ENCODE results near the gene ZFYVE19. TPM values are rescaled to one million over a fixed set of nuclear protein-coding genes. Genes with fewer than 3 reads are reported as not detected.

Gene ZFYVE19
- total and polyA plus RNA-seq, 2 of the 4 experiments (the other 2 are of a cell fraction): 22.6 to 29.6 TPM

DNA sequence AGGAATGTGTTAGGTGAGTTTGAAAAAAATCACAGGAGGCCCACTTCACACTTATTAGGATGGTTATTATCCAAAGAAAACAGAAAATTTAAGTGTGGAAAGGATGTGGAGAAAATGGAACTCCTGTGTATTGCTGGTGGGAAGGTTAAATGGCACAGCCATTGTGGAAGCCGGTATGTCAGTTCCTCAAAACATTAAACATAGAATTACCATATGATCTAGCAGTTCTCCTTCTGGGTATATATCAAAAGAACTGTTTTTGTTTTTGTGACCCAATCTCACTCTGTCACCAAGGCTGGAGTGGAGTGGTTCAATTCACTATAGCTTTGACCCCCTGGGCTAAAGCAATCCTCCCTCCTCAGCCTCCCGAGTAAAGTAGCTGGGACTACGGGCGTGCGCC lies 10.4 kb upstream of the ZFYVE19 start:
- H3K9me1 ChIP-seq (ENCODE audit: insufficient read depth, low read length): 0 out of 2 replicates have a peak, but pooled peaks cover 13% of the 10 kb centered on the region
- peaks cover 36 to 58% of the 10 kb centered on the region in 2 experiments for H3K79me1 ChIP-seq (ENCODE audit: low read depth in 1 of 2, low read length in 2 of 2)
- no peak overlapping the region for H2BK20ac ChIP-seq (ENCODE audit: low read depth, low read length)
- H3K4me3 ChIP-seq (ENCODE audit: insufficient read depth, low read depth, low read length): no peak overlapping the region
- H3K9me3 ChIP-seq (ENCODE audit: control insufficient read depth, insufficient read depth, low read length): no peaks in the 10 kb centered on the region
- H2AK5ac ChIP-seq (ENCODE audit: low read depth, low read length): no peak overlapping the region
- H4K8ac ChIP-seq (ENCODE audit: low read depth in 2 of 2, low read length in 2 of 2): no peak overlapping the region
- H2BK5ac ChIP-seq (ENCODE audit: low read depth, low read length, poor library complexity, severe bottlenecking): no peak overlapping the region
- dilution Hi-C loops (cut with HindIII; ENCODE audit: low sequenced_read_pairs, unreplicated experiment) (no loop called here), in situ Hi-C loops (cut with MboI; ENCODE audit: low sequenced_read_pairs) (no loop called here), intact Hi-C loops (cut with micrococcal nuclease) (no loop called here)
- H3K18ac ChIP-seq (ENCODE audit: low read depth, low read length): no peak overlapping the region
- H3K4me1 ChIP-seq (ENCODE audit: control insufficient read depth, insufficient read depth, low read length): peaks cover 5% of the 10 kb centered on the region; the same call in 1 of the 2 replicates
- CTCF ChIA-PET: no interaction called here
- H3K27me3 ChIP-seq (ENCODE audit: control insufficient read depth, insufficient read depth, low read length): no peaks in the 10 kb centered on the region
- no peak overlapping the region for H2BK15ac ChIP-seq (ENCODE audit: low read depth, low read length)
- ATAC-seq (ENCODE audit: low read depth) (no peak), DNase-seq (no peak)
- no peak overlapping the region for H2AFZ ChIP-seq (replicated peaks; ENCODE audit: low read length, poor library complexity)
- H4K20me1 ChIP-seq (ENCODE audit: insufficient read depth, low read length): peaks cover 5% of the 10 kb centered on the region; the same call in 1 of the 2 replicates
- no peak overlapping the region for H2BK120ac ChIP-seq (ENCODE audit: low read depth, low read length)
- no peak overlapping the region for H2AK9ac ChIP-seq (replicated peaks; ENCODE audit: low read depth, low read length, poor library complexity)
- no peak overlapping the region for H3K23ac ChIP-seq (ENCODE audit: low read depth, low read length)
- no peak overlapping the region for H3K27ac ChIP-seq (ENCODE audit: insufficient read depth, low read length)
- POLR2A ChIA-PET (ENCODE audit: unreplicated experiment): no interaction called here
- no peak overlapping the region for H3K4me2 ChIP-seq (ENCODE audit: low read depth, low read length)
- no peak for TF ChIP-seq NFE2L2 (IDR thresholded peaks at IDR 0.05; ENCODE audit: low read depth, low read length)
- TF ChIP-seq MXI1 (IDR thresholded peaks at IDR 0.05; ENCODE audit: borderline replicate concordance, low read depth, low read length): no peak
- TF ChIP-seq RFX5 (IDR thresholded peaks at IDR 0.05; ENCODE audit: low read depth, low read length): no peak
- TF ChIP-seq RAD21 (IDR thresholded peaks at IDR 0.05; ENCODE audit: low read length): no peak
- TF ChIP-seq, protein P1, sequence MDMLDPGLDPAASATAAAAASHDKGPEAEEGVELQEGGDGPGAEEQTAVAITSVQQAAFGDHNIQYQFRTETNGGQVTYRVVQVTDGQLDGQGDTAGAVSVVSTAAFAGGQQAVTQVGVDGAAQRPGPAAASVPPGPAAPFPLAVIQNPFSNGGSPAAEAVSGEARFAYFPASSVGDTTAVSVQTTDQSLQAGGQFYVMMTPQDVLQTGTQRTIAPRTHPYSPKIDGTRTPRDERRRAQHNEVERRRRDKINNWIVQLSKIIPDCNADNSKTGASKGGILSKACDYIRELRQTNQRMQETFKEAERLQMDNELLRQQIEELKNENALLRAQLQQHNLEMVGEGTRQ (IDR thresholded peaks at IDR 0.05; ENCODE audit: low read depth, low read length): no peak
- TF ChIP-seq MAZ (IDR thresholded peaks at IDR 0.05; ENCODE audit: borderline replicate concordance, low read depth, low read length): no peak
- TF ChIP-seq CEBPB (IDR thresholded peaks at IDR 0.05; ENCODE audit: low read depth, low read length): no peak
- TF ChIP-seq FOS (IDR thresholded peaks at IDR 0.05; ENCODE audit: low read depth, low read length): no peak
- TF ChIP-seq POLR2A (IDR thresholded peaks at IDR 0.05; ENCODE audit: low read depth, low read length): no peak
- no peak for TF ChIP-seq BHLHE40 (IDR thresholded peaks at IDR 0.05; ENCODE audit: low read depth, low read length)
- TF ChIP-seq, protein P2, sequence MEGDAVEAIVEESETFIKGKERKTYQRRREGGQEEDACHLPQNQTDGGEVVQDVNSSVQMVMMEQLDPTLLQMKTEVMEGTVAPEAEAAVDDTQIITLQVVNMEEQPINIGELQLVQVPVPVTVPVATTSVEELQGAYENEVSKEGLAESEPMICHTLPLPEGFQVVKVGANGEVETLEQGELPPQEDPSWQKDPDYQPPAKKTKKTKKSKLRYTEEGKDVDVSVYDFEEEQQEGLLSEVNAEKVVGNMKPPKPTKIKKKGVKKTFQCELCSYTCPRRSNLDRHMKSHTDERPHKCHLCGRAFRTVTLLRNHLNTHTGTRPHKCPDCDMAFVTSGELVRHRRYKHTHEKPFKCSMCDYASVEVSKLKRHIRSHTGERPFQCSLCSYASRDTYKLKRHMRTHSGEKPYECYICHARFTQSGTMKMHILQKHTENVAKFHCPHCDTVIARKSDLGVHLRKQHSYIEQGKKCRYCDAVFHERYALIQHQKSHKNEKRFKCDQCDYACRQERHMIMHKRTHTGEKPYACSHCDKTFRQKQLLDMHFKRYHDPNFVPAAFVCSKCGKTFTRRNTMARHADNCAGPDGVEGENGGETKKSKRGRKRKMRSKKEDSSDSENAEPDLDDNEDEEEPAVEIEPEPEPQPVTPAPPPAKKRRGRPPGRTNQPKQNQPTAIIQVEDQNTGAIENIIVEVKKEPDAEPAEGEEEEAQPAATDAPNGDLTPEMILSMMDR (conservative IDR thresholded peaks at IDR 0.05; ENCODE audit: low read depth, low read length): no peak
- no peak for TF ChIP-seq CHD1 (IDR thresholded peaks at IDR 0.05; ENCODE audit: low read depth, low read length)
- H3K36me3 ChIP-seq (ENCODE audit: control insufficient read depth, insufficient read depth, low read length): peaks cover 4% of the 10 kb centered on the region; the same call in 1 of the 2 replicates
- no peak overlapping the region for H3K14ac ChIP-seq (replicated peaks; ENCODE audit: low read depth, low read length)
- BruUV-seq (replicated peaks): no TSS peak
- no CpG with 5 or more reads among the region's 5 CpGs for WGBS, 2 experiments (ENCODE audit: extremely low coverage in 2 of 2, insufficient read length in 1 of 2)
- H3K4ac ChIP-seq (ENCODE audit: low read depth, low read length): no peak overlapping the region
- H4K5ac ChIP-seq (ENCODE audit: low read depth, low read length): no peak overlapping the region
- no peak overlapping the region for H3K9ac ChIP-seq (ENCODE audit: low read depth, low read length)
- H4K91ac ChIP-seq (ENCODE audit: insufficient read depth, low read depth, low read length): no peak overlapping the region
- H3K56ac ChIP-seq (ENCODE audit: extremely low read depth, insufficient read depth, low read length): no peak overlapping the region
